WTC11 (cell line): ENCODE measurements around the gene PLXNA2. TPM values are rescaled to one million over a fixed set of nuclear protein-coding genes. Genes with fewer than 3 reads are reported as not detected.

ENCODE experiments used
- ATAC-seq: fragments of 200-7000 bp; cut with Tn5 transposase; 2 replicates; pipeline ENCODE4 v1.10.0; 2021; ENCODE audit warnings: mild to moderate bottlenecking, moderate library complexity
- CTCF ChIA-PET: fragments of 300-600 bp; sonication (Branson Sonifier 250); formaldehyde crosslinking; loops from one replicate; lab custom pipeline; 2021; ENCODE audit warnings: antibody characterized with exemption; lab: Charles Lee
- POLR2A ChIA-PET: fragments of 350-600 bp; sonication (Branson Sonifier 250); formaldehyde crosslinking; loops from one replicate; lab custom pipeline; 2021; ENCODE audit warnings: antibody characterized with exemption; lab: Charles Lee
- DNase-seq: peaks from one replicate; pipeline ENCODE4 v3.0.0; 2021; ENCODE audit warnings: low spot score
- H3K27ac Mint-ChIP-seq: 2 replicates; pipeline ENCODE4 v1.8.0; 2021; ENCODE audit warnings: mixed read lengths
- H3K27me3 Mint-ChIP-seq: 2 replicates; pipeline ENCODE4 v1.8.0; 2021; ENCODE audit warnings: low read depth, mild to moderate bottlenecking, moderate library complexity, mixed read lengths
- H3K36me3 Mint-ChIP-seq: 2 replicates; pipeline ENCODE4 v1.8.0; 2021; ENCODE audit warnings: mixed read lengths
- H3K4me1 Mint-ChIP-seq: 2 replicates; pipeline ENCODE4 v1.8.0; 2022; ENCODE audit warnings: mixed read lengths
- H3K4me3 Mint-ChIP-seq: 2 replicates; pipeline ENCODE4 v1.8.0; 2021; ENCODE audit warnings: mild to moderate bottlenecking, moderate library complexity, mixed read lengths
- H3K9me3 Mint-ChIP-seq: 2 replicates; pipeline ENCODE4 v1.8.0; 2021; ENCODE audit warnings: mixed read lengths
- AFF4 ChIP-seq: sonication (generic); formaldehyde crosslinking; IDR thresholded peaks from 2 replicates; pipeline ENCODE4 v1.8.1; 2023; ENCODE audit warnings: mild to moderate bottlenecking, missing genetic modification reagents, borderline replicate concordance
- CREM ChIP-seq: sonication (generic); formaldehyde crosslinking; IDR thresholded peaks from 2 replicates; pipeline ENCODE4 v1.8.1; 2022; ENCODE audit warnings: mild to moderate bottlenecking, missing genetic modification reagents, moderate library complexity
- ERG ChIP-seq: fragments of 250-450 bp; sonication (Bioruptor Pico); IDR thresholded peaks from 2 replicates; pipeline ENCODE4 v1.8.0; 2021; ENCODE audit warnings: mild to moderate bottlenecking
- ESRRA ChIP-seq: sonication (generic); formaldehyde crosslinking; IDR thresholded peaks from 2 replicates; pipeline ENCODE4 v1.8.1; 2022; ENCODE audit warnings: mild to moderate bottlenecking, missing genetic modification reagents, borderline replicate concordance
- FOXP1 ChIP-seq: sonication (generic); formaldehyde crosslinking; IDR thresholded peaks from 2 replicates; pipeline ENCODE4 v1.8.0; 2022; ENCODE audit warnings: missing genetic modification reagents, mild to moderate bottlenecking, moderate library complexity, borderline replicate concordance
- GRHL2 ChIP-seq: fragments of 250-450 bp; sonication (Bioruptor Pico); IDR thresholded peaks from 2 replicates; pipeline ENCODE4 v1.8.0; 2022; ENCODE audit warnings: mild to moderate bottlenecking, moderate library complexity; ENCODE audit not compliant: insufficient replicate concordance, severe bottlenecking
- HMGA2 ChIP-seq: fragments of 250-450 bp; sonication (Bioruptor Pico); IDR thresholded peaks from 2 replicates; pipeline ENCODE4 v1.4.0; 2021; ENCODE audit warnings: mild to moderate bottlenecking, moderate library complexity
- JUN ChIP-seq: sonication (generic); formaldehyde crosslinking; IDR thresholded peaks from 2 replicates; pipeline ENCODE4 v1.8.0; 2023; ENCODE audit warnings: mild to moderate bottlenecking, missing genetic modification reagents
- MYBL2 ChIP-seq: sonication (generic); formaldehyde crosslinking; IDR thresholded peaks from 2 replicates; pipeline ENCODE4 v1.8.1; 2023; ENCODE audit warnings: mild to moderate bottlenecking, moderate library complexity, missing genetic modification reagents
- NFYB ChIP-seq: sonication (generic); formaldehyde crosslinking; conservative IDR thresholded peaks from 2 replicates; pipeline ENCODE4 v1.8.0; 2022; ENCODE audit warnings: low read depth, missing genetic modification reagents
- NR1H2 ChIP-seq: sonication (generic); formaldehyde crosslinking; IDR thresholded peaks from 2 replicates; pipeline ENCODE4 v1.9.0; 2021; ENCODE audit warnings: mild to moderate bottlenecking, moderate library complexity, missing genetic modification reagents
- SMAD3 ChIP-seq: sonication (generic); formaldehyde crosslinking; IDR thresholded peaks from 2 replicates; pipeline ENCODE4 v1.8.0; 2022; ENCODE audit warnings: missing genetic modification reagents, mild to moderate bottlenecking, borderline replicate concordance
- SMAD4 ChIP-seq: sonication (generic); formaldehyde crosslinking; IDR thresholded peaks from 2 replicates; pipeline ENCODE4 v1.8.0; 2022; ENCODE audit warnings: mild to moderate bottlenecking, missing genetic modification reagents
- SOX15 ChIP-seq: fragments of 250-450 bp; sonication (Bioruptor Pico); IDR thresholded peaks from 2 replicates; pipeline ENCODE4 v1.9.0; 2021; ENCODE audit warnings: mild to moderate bottlenecking
- SP1 ChIP-seq: sonication (generic); formaldehyde crosslinking; conservative IDR thresholded peaks from 2 replicates; pipeline ENCODE4 v1.8.1; 2022; ENCODE audit warnings: missing genetic modification reagents
- ZMAT4 ChIP-seq: fragments of 250-450 bp; sonication (Bioruptor Pico); IDR thresholded peaks from 2 replicates; pipeline ENCODE4 v1.9.0; 2021; ENCODE audit warnings: mild to moderate bottlenecking
- ZNF317 ChIP-seq: sonication (generic); formaldehyde crosslinking; IDR thresholded peaks from 2 replicates; pipeline ENCODE4 v1.8.1; 2023; ENCODE audit warnings: low read depth, mild to moderate bottlenecking, moderate library complexity, missing genetic modification reagents, borderline replicate concordance
- ZNF416 ChIP-seq: fragments of 250-450 bp; sonication (Bioruptor Pico); IDR thresholded peaks from 2 replicates; pipeline ENCODE4 v1.9.0; 2021; ENCODE audit warnings: mild to moderate bottlenecking, inconsistent platforms
- ZNF423 ChIP-seq: fragments of 250-450 bp; sonication (Bioruptor Pico); IDR thresholded peaks from 2 replicates; pipeline ENCODE4 v2.1.2; 2022; ENCODE audit warnings: mild to moderate bottlenecking, moderate library complexity
- ZNF512 ChIP-seq: sonication (generic); formaldehyde crosslinking; IDR thresholded peaks from 2 replicates; pipeline ENCODE4 v1.8.1; 2022; ENCODE audit warnings: missing genetic modification reagents, borderline replicate concordance
- ZSCAN18 ChIP-seq: fragments of 250-450 bp; sonication (Bioruptor Pico); IDR thresholded peaks from 2 replicates; pipeline ENCODE4 v2.1.2; 2022; ENCODE audit warnings: mild to moderate bottlenecking, moderate library complexity
- total RNA-seq: library from RNA; stranded (reverse); gene quantifications from 3 replicates; pipeline ENCODE4 v1.2.3, GENCODE V29; 2021
- TF ChIP-seq, protein P1 (sequence below): fragments of 200-600 bp; IDR thresholded peaks from 2 replicates; pipeline ENCODE4 v1.8.0; 2022; ENCODE audit warnings: antibody characterized with exemption
- TF ChIP-seq, protein P2 (sequence below): sonication (generic); formaldehyde crosslinking; IDR thresholded peaks from 2 replicates; pipeline ENCODE4 v1.8.0; 2023; ENCODE audit warnings: missing genetic modification reagents

The PLXNA2 gene
- total RNA-seq, 1 experiment from 2014 or later, result 4.2 TPM

- no peak for DNase-seq
- H3K4me1 Mint-ChIP-seq, result peaks cover 52% of the 10 kb centered on the region
- no peak for TF ChIP-seq ZMAT4 (CRISPR knock-in tag)
- TF ChIP-seq ZNF423 (CRISPR knock-in tag), result no peak
- TF ChIP-seq NFYB (CRISPR knock-in tag), result no peak
- no peak for TF ChIP-seq HMGA2 (CRISPR knock-in tag)
- no peak for TF ChIP-seq CREM (CRISPR knock-in tag)
- no peak for TF ChIP-seq SOX15
- no peak for TF ChIP-seq SMAD3 (CRISPR knock-in tag)
- no peak for TF ChIP-seq SMAD4 (CRISPR knock-in tag)
- TF ChIP-seq NR1H2 (CRISPR knock-in tag), result no peak
- no peak for TF ChIP-seq SP1 (CRISPR knock-in tag)
- TF ChIP-seq ZNF317 (CRISPR knock-in tag), result no peak
- TF ChIP-seq, all 79 proteins: peak for 0
- no peak for ATAC-seq
- no peak overlapping the region for H3K27ac Mint-ChIP-seq
- H3K27me3 Mint-ChIP-seq, result no peaks in the 10 kb centered on the region; the same call in 1 of the 2 replicates
- no peaks in the 10 kb centered on the region for H3K36me3 Mint-ChIP-seq
- no peaks in the 10 kb centered on the region for H3K9me3 Mint-ChIP-seq
- no peak overlapping the region for H3K4me3 Mint-ChIP-seq
- POLR2A ChIA-PET, result no interaction called here
- CTCF ChIA-PET, result interaction anchor here (0.5 to 6.1 kb wide), 2 partner anchors 26 to 195 kb away, joined by 3 to 42 read pairs; no protein-coding TSS in a partner anchor
Observed at GRCh38 chr1:208157769-208158168, 86.4 kb downstream of the PLXNA2 start.

- Mint-ChIP-seq H3K36me3 (no peaks in the 10 kb centered on the region), H3K4me3 (no peak overlapping the region), H3K9me3 (no peaks in the 10 kb centered on the region), H3K27me3 (no peaks in the 10 kb centered on the region), H3K4me1 (peaks cover 44% of the 10 kb centered on the region), H3K27ac (no peak overlapping the region)
- ChIA-PET POLR2A (interaction anchor here (1.0 kb wide), 1 partner anchor 10 kb away, joined by 3 read pairs; no protein-coding TSS in a partner anchor), CTCF (no interaction called here)
- DNase-seq (no peak), ATAC-seq (no peak)
- no peak for TF ChIP-seq ERG
- TF ChIP-seq JUN, result no peak
- TF ChIP-seq, protein P1, sequence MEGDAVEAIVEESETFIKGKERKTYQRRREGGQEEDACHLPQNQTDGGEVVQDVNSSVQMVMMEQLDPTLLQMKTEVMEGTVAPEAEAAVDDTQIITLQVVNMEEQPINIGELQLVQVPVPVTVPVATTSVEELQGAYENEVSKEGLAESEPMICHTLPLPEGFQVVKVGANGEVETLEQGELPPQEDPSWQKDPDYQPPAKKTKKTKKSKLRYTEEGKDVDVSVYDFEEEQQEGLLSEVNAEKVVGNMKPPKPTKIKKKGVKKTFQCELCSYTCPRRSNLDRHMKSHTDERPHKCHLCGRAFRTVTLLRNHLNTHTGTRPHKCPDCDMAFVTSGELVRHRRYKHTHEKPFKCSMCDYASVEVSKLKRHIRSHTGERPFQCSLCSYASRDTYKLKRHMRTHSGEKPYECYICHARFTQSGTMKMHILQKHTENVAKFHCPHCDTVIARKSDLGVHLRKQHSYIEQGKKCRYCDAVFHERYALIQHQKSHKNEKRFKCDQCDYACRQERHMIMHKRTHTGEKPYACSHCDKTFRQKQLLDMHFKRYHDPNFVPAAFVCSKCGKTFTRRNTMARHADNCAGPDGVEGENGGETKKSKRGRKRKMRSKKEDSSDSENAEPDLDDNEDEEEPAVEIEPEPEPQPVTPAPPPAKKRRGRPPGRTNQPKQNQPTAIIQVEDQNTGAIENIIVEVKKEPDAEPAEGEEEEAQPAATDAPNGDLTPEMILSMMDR, result no peak
- TF ChIP-seq GRHL2 (CRISPR knock-in tag), result no peak
- TF ChIP-seq ZSCAN18 (CRISPR knock-in tag), result no peak
- no peak for TF ChIP-seq ZMAT4 (CRISPR knock-in tag)
- no peak for TF ChIP-seq AFF4
- TF ChIP-seq ZNF512 (CRISPR knock-in tag), result no peak
- no peak for TF ChIP-seq FOXP1 (CRISPR knock-in tag)
- no peak for TF ChIP-seq ESRRA (CRISPR knock-in tag)
- no peak for TF ChIP-seq MYBL2 (CRISPR knock-in tag)
- TF ChIP-seq, protein P2, sequence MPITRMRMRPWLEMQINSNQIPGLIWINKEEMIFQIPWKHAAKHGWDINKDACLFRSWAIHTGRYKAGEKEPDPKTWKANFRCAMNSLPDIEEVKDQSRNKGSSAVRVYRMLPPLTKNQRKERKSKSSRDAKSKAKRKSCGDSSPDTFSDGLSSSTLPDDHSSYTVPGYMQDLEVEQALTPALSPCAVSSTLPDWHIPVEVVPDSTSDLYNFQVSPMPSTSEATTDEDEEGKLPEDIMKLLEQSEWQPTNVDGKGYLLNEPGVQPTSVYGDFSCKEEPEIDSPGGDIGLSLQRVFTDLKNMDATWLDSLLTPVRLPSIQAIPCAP (CRISPR knock-in tag), result no peak
- no peak for TF ChIP-seq ZNF416 (CRISPR knock-in tag)
- TF ChIP-seq CREM (CRISPR knock-in tag), result no peak
Observed at GRCh38 chr1:208156741-208157140, 87.4 kb downstream of the PLXNA2 start.
